ENCODE measurements around the gene MBD3L5.
A peak's percentile ranks its signal among the peaks of the same experiment; 100 is the strongest.
"Not testable (repeated sequence)": the region's sequence is repeated elsewhere in the genome, so short reads cannot be mapped to it uniquely, and the experiment has no call there.

MBD3L5 gene

GRCh38 chr19:7030278-7030677 is at the start of gene MBD3L5:
Gene MBD3L5 (plus strand): TSS chr19:7030578. CDS start chr19:7030612, 34 bp downstream.
- not testable (repeated sequence) for ATAC-seq, H3K27me3 Mint-ChIP-seq, H3K27ac Mint-ChIP-seq, H3K4me1 Mint-ChIP-seq, H3K9me3 Mint-ChIP-seq, H3K36me3 Mint-ChIP-seq, H3K4me3 Mint-ChIP-seq

- ATAC-seq: no peak
- H3K9me3 Mint-ChIP-seq: peaks cover 24% of the 10 kb centered on the region
- H3K27me3 Mint-ChIP-seq: no peaks in the 10 kb centered on the region
- peaks cover 8% of the 10 kb centered on the region for H3K4me1 Mint-ChIP-seq
- H3K4me3 Mint-ChIP-seq: no peak overlapping the region
- peaks cover 6% of the 10 kb centered on the region for H3K36me3 Mint-ChIP-seq
- H3K27ac Mint-ChIP-seq: no peak overlapping the region
Measured at GRCh38 chr19:6983448-6983847, 46.9 kb upstream of the MBD3L5 start.

- H3K4me3 Mint-ChIP-seq: no peak overlapping the region
- peaks cover 11% of the 10 kb centered on the region for H3K27me3 Mint-ChIP-seq
- peaks cover 6% of the 10 kb centered on the region for H3K36me3 Mint-ChIP-seq
- ATAC-seq: no peak
- H3K9me3 Mint-ChIP-seq: peaks cover 24% of the 10 kb centered on the region
- H3K27ac Mint-ChIP-seq: no peak overlapping the region
- peaks cover 8% of the 10 kb centered on the region for H3K4me1 Mint-ChIP-seq
Measured at GRCh38 chr19:6987850-6988249, 42.5 kb upstream of the MBD3L5 start.

GRCh38 chr19:6988257-6988656 is 42.1 kb upstream of the MBD3L5 start:
- Mint-ChIP-seq H3K4me3 (no peak overlapping the region), H3K9me3 (peaks cover 21% of the 10 kb centered on the region), H3K4me1 (peaks cover 8% of the 10 kb centered on the region), H3K36me3 (peaks cover 6% of the 10 kb centered on the region), H3K27me3 (peaks cover 11% of the 10 kb centered on the region), H3K27ac (no peak overlapping the region)
- ATAC-seq: no peak

- no peak for ATAC-seq
- Mint-ChIP-seq H3K36me3 (no peaks in the 10 kb centered on the region), H3K4me3 (no peak overlapping the region), H3K9me3 (peaks cover 8% of the 10 kb centered on the region), H3K27me3 (peaks cover 7% of the 10 kb centered on the region), H3K27ac (no peak overlapping the region), H3K4me1 (peaks cover 8% of the 10 kb centered on the region)
Measured at GRCh38 chr19:6995054-6995453, 35.3 kb upstream of the MBD3L5 start.

GRCh38 chr19:6996810-6997209 is 33.6 kb upstream of the MBD3L5 start:
- H3K9me3 Mint-ChIP-seq: peaks cover 8% of the 10 kb centered on the region
- ATAC-seq: no peak
- no peaks in the 10 kb centered on the region for H3K36me3 Mint-ChIP-seq
- peaks cover 8% of the 10 kb centered on the region for H3K4me1 Mint-ChIP-seq
- peaks cover 17% of the 10 kb centered on the region for H3K27me3 Mint-ChIP-seq
- no peak overlapping the region for H3K4me3 Mint-ChIP-seq
- no peak overlapping the region for H3K27ac Mint-ChIP-seq

- no peak overlapping the region for H3K27ac Mint-ChIP-seq
- ATAC-seq: peak; percentile 68
- H3K4me1 Mint-ChIP-seq: peaks cover 8% of the 10 kb centered on the region
- H3K36me3 Mint-ChIP-seq: no peaks in the 10 kb centered on the region
- no peak overlapping the region for H3K4me3 Mint-ChIP-seq
- H3K27me3 Mint-ChIP-seq: peaks cover 20% of the 10 kb centered on the region
- peaks cover 8% of the 10 kb centered on the region for H3K9me3 Mint-ChIP-seq
Measured at GRCh38 chr19:6997679-6998445, 32.5 kb upstream of the MBD3L5 start.

GRCh38 chr19:6999933-7000332 is 30.4 kb upstream of the MBD3L5 start:
- H3K36me3 Mint-ChIP-seq: no peaks in the 10 kb centered on the region
- H3K9me3 Mint-ChIP-seq: peaks cover 6% of the 10 kb centered on the region
- ATAC-seq: no peak
- no peak overlapping the region for H3K27ac Mint-ChIP-seq
- H3K4me1 Mint-ChIP-seq: peaks cover 8% of the 10 kb centered on the region
- no peak overlapping the region for H3K4me3 Mint-ChIP-seq
- peaks cover 20% of the 10 kb centered on the region for H3K27me3 Mint-ChIP-seq

GRCh38 chr19:7000333-7000732 is 30.0 kb upstream of the MBD3L5 start:
- H3K27ac Mint-ChIP-seq: no peak overlapping the region
- H3K9me3 Mint-ChIP-seq: peaks cover 2% of the 10 kb centered on the region
- no peaks in the 10 kb centered on the region for H3K36me3 Mint-ChIP-seq
- H3K4me1 Mint-ChIP-seq: peaks cover 8% of the 10 kb centered on the region
- H3K27me3 Mint-ChIP-seq: peaks cover 20% of the 10 kb centered on the region
- no peak for ATAC-seq
- no peak overlapping the region for H3K4me3 Mint-ChIP-seq

GRCh38 chr19:7000816-7001215 is 29.6 kb upstream of the MBD3L5 start:
- Mint-ChIP-seq H3K9me3 (no peaks in the 10 kb centered on the region), H3K36me3 (no peaks in the 10 kb centered on the region), H3K4me3 (no peak overlapping the region), H3K27me3 (peaks cover 20% of the 10 kb centered on the region), H3K4me1 (peaks cover 8% of the 10 kb centered on the region), H3K27ac (no peak overlapping the region)
- ATAC-seq: no peak

- peaks cover 6% of the 10 kb centered on the region for H3K9me3 Mint-ChIP-seq
- peaks cover 27% of the 10 kb centered on the region for H3K27me3 Mint-ChIP-seq
- no peak overlapping the region for H3K4me3 Mint-ChIP-seq
Measured at GRCh38 chr19:7004313-7004931, 26.0 kb upstream of the MBD3L5 start.

GRCh38 chr19:7006135-7006704 is 24.2 kb upstream of the MBD3L5 start:
- peaks cover 18% of the 10 kb centered on the region for H3K4me1 Mint-ChIP-seq
- H3K27ac Mint-ChIP-seq: no peak overlapping the region
- ATAC-seq: no peak
- no peaks in the 10 kb centered on the region for H3K36me3 Mint-ChIP-seq
- peaks cover 6% of the 10 kb centered on the region for H3K9me3 Mint-ChIP-seq
- no peak overlapping the region for H3K4me3 Mint-ChIP-seq
- H3K27me3 Mint-ChIP-seq: peaks cover 16% of the 10 kb centered on the region

More at GRCh38 chr19:7004313-7004931, 26.0 kb upstream of the MBD3L5 start:
- Mint-ChIP-seq H3K27ac (no peak overlapping the region), H3K4me1 (peaks cover 13% of the 10 kb centered on the region), H3K36me3 (no peaks in the 10 kb centered on the region)
- no peak for ATAC-seq

- Mint-ChIP-seq H3K27me3 (peaks cover 7% of the 10 kb centered on the region), H3K4me3 (no peak overlapping the region), H3K9me3 (peaks cover 6% of the 10 kb centered on the region), H3K27ac (no peak overlapping the region), H3K4me1 (peaks cover 18% of the 10 kb centered on the region), H3K36me3 (no peaks in the 10 kb centered on the region)
- no peak for ATAC-seq
Measured at GRCh38 chr19:7007859-7008258, 22.5 kb upstream of the MBD3L5 start.

GRCh38 chr19:7010722-7011593 is 19.4 kb upstream of the MBD3L5 start:
- H3K4me1 Mint-ChIP-seq: peaks cover 18% of the 10 kb centered on the region
- H3K27ac Mint-ChIP-seq: peak overlapping the region; percentile 19
- no peaks in the 10 kb centered on the region for H3K36me3 Mint-ChIP-seq
- H3K4me3 Mint-ChIP-seq: no peak overlapping the region
- H3K9me3 Mint-ChIP-seq: peaks cover 6% of the 10 kb centered on the region
- H3K27me3 Mint-ChIP-seq: peaks cover 13% of the 10 kb centered on the region
- peak; percentile 59 for ATAC-seq

GRCh38 chr19:7013678-7014077 is 16.7 kb upstream of the MBD3L5 start:
- Mint-ChIP-seq H3K36me3 (no peaks in the 10 kb centered on the region), H3K27ac (no peak overlapping the region), H3K9me3 (no peaks in the 10 kb centered on the region), H3K27me3 (peaks cover 7% of the 10 kb centered on the region), H3K4me3 (no peak overlapping the region), H3K4me1 (peaks cover 11% of the 10 kb centered on the region)
- ATAC-seq: no peak

All from stimulated activated memory B cell treated with anti-CD40 and anti-IgM and Interleukin-4, amounts not matched to agents 10 μg/mL and 1 μg/mL and 100 μg/mL, for 72 hours (primary cell).